DMS114 treated with DMSO at 0.1 percent for 48 hours (cell line): Measurements from ENCODE around the gene CCNL2.

Source experiments
- DNase-seq: peaks from one replicate; lab custom pipeline; 2025; ENCODE audit not compliant: unreplicated experiment; lab: John Stamatoyannopoulos, UW

The CCNL2 gene

DNA sequence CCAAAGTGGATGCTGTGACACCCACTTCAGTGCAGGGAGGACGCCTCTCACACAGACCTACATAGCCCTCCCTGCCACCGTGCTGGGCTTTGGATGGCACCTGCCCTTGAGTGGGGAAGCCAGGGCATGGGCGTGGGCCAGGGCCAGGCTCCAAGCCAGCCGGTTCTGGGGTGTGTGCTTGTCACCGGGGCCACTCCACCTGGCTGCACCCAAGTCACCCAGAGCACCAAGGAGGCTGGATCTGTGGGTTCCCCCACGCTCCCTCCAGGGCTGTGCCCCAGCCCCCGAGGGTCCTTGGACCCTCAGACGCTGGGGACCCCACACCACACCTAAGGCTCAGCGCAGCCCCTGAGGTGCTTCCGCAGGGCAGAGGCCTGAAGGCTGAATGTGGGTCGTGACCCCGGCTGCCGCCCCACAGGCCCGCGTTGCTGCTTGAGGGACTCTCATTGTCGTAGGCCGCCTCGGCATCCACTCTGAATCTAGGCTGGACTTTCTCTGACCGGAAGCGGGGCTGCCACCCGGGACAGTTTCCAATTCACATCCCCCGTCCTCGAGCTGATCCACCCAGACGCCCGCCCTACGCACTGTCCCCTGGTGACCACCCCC, 42.2 kb downstream of the CCNL2 start:
- no peak for DNase-seq

DNA sequence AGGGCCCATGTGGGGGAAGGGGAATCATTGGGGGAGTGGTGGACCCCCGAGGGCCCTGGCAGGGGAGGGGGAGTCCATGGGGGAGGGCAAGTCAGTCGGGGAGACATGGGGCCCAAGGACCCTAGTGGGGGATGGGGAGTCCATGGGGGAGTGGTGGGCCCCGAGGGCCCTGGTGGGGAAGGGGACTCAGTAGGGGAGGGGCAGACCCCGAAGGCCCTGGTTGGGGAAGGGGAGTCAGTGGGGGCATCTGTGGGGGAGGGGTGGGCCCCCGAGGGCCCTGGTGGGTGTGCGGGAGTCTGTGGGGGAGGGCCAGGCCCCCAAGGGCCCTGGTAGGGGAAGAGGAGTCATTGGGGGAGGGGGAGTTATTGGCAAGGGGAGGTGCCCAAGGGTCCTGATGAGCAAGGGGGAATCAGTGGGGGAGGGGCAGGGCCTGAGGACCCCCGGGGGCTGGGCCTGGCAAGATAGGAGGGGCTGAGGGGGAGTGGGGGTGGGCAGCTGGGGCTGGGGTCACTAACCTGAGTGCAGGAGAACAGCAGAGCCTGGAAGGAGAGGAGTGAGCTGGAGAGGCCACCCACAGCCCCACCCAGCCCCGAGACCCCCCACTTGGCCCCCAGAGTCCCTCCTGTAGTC, 42.9 kb downstream of the CCNL2 start:
- DNase-seq: no peak

- DNase-seq: no peak
Measured at GRCh38 chr1:1355416-1355815, 43.7 kb downstream of the CCNL2 start.

- DNase-seq: no peak
Measured at GRCh38 chr1:1354271-1355247, 44.6 kb downstream of the CCNL2 start.

- DNase-seq: no peak
Measured at GRCh38 chr1:1353389-1354151, 45.6 kb downstream of the CCNL2 start.

DNA sequence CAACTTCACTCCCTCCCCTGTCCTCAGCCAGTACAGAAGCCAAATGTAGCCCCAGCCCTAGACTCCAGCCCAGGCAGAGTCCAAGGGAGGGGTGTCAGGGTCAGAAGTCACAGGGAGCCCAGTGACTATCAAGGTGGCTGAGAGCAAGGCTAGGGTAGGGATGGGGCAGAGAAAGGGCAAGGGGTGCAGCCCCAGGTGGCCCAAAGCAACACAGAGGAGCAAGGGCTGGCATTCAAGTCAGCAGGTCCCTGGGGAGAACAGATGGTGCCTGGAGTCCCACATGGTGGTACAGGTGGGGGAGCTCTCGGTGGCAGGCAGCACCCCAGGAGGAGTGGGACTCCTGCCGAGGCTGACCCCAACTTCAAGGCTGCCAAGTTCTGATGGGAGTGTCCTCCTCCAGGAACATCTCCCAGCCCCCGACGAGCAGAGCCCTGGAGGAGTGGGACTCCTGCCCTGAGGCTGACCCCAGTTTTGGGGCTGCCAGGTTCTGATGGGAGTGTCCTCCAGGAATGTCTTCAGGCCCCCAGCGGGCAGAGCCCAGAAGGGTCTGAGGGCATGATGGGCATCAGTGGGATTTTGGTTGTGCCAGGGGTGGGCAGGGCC, 46.2 kb downstream of the CCNL2 start:
- no peak for DNase-seq

- DNase-seq: no peak
Measured at GRCh38 chr1:1351511-1352427, 47.4 kb downstream of the CCNL2 start.

- no peak for DNase-seq
Measured at GRCh38 chr1:1349256-1350012, 49.7 kb downstream of the CCNL2 start, which contains the start of gene DVL1. Gene DVL1 (minus strand): TSS chr1:1349418. CDS start chr1:1349065, 353 bp downstream.

GRCh38 chr1:1348420-1349255, 50.5 kb downstream of the CCNL2 start:
- DNase-seq: no peak

- no peak for DNase-seq
Measured at GRCh38 chr1:1347663-1348419, 51.3 kb downstream of the CCNL2 start.

DNA sequence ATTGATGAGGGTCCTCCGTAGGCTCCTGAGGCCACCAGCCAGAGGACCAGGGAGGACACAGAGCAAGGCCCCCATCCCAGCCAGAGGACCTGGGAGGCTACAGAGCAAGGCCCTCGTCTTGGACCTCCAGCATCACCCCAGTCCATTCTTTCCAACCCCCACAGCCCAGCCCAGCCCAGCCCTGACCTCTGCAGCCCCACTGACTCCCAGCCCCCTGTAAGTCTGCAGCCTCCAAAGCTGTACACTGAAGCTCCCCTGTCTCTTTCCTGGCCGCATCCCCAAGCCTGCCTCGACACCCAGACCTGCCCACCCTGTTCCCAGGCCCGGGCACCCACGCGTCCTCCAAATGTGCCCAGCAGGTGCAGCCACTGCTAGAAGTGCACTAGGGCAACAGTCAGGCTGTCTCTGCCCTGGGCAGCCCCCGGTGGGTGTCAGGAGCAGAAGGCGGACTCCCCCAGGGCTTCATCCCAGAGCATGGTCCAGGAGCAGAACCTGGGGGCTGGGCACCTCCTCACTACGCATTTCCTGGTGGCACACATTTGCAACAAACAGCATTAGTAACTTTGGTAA, 52.0 kb downstream of the CCNL2 start:
- DNase-seq: no peak

DNA sequence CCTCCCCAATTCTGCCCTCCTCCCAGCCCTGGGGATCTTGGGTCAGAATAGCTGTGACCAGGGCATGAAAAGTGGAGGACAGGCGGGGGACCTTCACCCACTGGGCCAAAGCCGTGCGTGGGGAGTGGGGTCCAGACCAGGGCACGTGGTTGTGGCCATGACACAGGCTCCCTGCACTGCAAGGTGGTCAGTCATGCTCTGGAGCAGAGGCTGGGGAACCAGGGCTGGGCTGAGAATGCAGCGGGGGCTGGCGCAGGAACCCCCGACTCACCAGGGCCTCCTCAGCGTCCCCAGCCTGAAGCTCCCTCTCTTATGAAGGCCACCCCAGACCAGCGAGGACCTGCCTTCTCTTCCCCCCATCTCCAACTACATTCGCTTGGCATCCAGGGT, 52.6 kb downstream of the CCNL2 start:
- DNase-seq: no peak

DNA sequence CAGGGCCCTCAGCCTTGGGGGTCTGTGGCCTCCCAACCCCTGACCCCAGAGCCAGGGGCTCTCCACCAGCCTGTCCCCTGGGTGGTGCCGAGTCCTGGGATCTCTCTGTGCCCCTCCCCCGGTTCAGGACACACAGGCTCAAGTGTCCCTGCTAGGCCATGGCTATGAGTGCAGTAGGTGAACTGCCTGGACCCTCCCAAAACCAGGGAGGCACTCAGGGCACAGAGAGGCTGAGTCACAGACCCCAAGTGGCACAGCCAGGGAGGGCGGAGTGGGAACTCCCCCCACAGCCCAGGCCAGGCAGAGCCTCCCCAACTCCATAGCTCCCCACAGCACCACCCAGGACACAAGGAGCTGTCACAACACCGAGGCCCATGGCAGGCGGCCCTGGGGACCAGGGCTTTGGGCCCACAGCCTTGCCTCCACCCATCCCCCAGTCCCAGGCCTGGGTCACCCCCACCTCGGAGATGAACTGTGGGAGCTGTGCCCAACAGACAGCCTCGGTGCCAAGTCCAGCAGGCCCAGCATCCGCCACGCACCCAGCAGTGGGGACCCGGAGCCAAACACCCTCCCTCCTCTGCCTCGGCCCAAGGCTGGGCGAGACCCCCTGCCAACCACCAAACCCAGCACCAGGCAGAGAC, 53.2 kb downstream of the CCNL2 start:
- DNase-seq: no peak

- no peak for DNase-seq
Measured at GRCh38 chr1:1345384-1345783, 53.8 kb downstream of the CCNL2 start.

- DNase-seq: no peak
Measured at GRCh38 chr1:1344655-1345361, 54.3 kb downstream of the CCNL2 start.
